Breast epithelium (tissue), 3 donors: Measurements from ENCODE around the gene HDHD5.

ENCODE experiments used
- CTCF ChIP-seq, 3 donors: fragments of 450-650 bp; IDR thresholded peaks; one replicate each; pipeline ENCODE4 v1.5.1; 2016 to 2017; ENCODE audit warnings: antibody characterized with exemption in 3 of 3, mild to moderate bottlenecking in 3 of 3, moderate library complexity in 3 of 3
- POLR2A ChIP-seq: fragments of 450-650 bp; IDR thresholded peaks from one replicate; pipeline ENCODE4 v1.6.1; 2016; ENCODE audit warnings: antibody characterized with exemption, mild to moderate bottlenecking, moderate library complexity

GRCh38 chr22:17116572-17117330, 42.3 kb downstream of the HDHD5 start:
- TF ChIP-seq CTCF (IDR thresholded peaks at IDR 0.05) (no peak), POLR2A (no peak)
